ENCODE measurements around the gene TMEM229A.
"Not testable (repeated sequence)": the region's sequence is repeated elsewhere in the genome, so short reads cannot be mapped to it uniquely, and the experiment has no call there.

GRCh38 chr7:124037902-124038301, 5.0 kb upstream of the TMEM229A start:
- TF ChIP-seq CTCF, POLR2A (IDR thresholded peaks at IDR 0.05): not testable (repeated sequence)

Measured in thyroid gland (tissue), 4 donors.